GM20431 (cell line): Measurements from ENCODE around the gene PRDM10.
"Not testable (repeated sequence)": the region's sequence is repeated elsewhere in the genome, so short reads cannot be mapped to it uniquely, and the experiment has no call there.

Source experiments
- in situ Hi-C: fragments of 300-500 bp; cut with MseI, MboI; formaldehyde crosslinking; loops from one replicate; pipeline ENCODE4 v1.15.0; 2020; ENCODE audit warnings: low sequenced_read_pairs; ENCODE audit not compliant: unreplicated experiment

The PRDM10 gene

GRCh38 chr11:130021606-130022005 is 19.0 kb upstream of the PRDM10 start:
- in situ Hi-C loops: not testable (repeated sequence)

DNA sequence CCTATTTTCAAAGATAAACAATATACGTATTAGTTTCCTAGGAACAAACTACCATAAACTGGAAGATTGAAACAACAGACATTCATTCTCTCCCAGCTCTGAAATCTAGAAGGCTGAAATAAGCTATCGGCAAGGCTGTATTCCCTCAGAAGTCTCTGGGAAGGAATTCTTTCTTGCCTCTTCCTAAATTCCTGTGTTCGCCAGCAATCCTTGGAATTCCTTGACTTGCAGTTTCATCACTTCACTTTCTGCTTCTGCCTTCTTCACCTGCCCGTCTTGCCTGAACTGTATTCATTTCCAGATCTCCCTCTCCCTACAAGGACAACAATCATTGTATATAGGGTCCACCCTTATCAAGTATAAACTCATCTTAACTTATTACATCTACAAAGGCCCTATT is 17.7 kb upstream of the PRDM10 start:
- in situ Hi-C loops: no loop called here

DNA sequence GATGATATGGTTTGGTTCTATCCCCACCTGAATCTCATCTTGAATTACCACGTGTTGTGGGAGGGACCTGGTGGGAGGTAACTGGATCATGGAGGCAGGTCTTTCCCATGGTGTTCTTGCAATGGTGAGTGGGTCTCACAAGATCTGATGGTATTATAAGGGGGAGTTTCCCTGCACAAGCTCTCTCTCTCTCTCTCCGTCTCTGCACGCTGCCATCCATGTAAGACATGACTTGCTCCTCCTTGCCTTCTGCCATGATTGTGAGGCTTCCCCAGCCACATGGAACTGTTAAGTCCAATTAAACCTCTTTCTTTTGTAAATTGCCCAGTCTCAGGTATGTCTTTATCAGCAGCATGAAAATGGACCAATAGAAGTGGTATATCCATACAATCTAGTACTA is 13.2 kb upstream of the PRDM10 start:
- in situ Hi-C loops: not testable (repeated sequence)

- in situ Hi-C loops: no loop called here
Observed at GRCh38 chr11:130008326-130008725, 5.7 kb upstream of the PRDM10 start.

DNA sequence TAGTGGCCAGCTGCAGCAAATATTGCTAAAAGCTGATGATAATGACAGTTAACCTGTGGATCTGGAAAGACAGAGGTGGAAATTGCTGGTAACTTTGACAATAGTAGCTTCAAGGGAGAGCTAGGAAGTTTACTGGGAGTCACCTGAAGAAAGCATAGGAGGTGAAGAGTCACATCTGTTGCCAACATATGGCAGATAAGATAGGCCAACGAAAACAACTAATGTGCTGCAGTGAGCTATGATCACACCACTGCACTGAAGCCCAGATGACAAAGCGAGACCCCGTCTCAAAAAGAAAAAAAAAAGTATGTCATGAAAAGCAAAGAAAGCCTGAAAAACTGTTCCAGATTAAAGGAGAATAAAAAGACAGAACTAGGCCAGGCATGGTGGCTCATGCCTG is 4.3 kb upstream of the PRDM10 start:
- in situ Hi-C loops: no loop called here

DNA sequence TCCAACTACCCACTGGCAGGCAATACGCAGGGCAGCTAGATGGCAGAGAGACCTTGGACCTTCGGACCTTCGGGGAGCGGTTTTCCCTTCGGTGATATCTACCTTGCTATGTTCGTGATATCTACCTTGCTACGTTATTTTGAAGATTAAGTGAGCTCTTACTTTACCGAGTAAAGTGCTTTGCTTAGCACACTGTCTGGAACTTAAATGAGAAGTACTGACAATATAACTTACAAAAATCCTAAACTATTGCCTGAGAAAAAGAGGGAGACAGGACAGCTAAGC is 1.0 kb upstream of the PRDM10 start:
- in situ Hi-C loops: no loop called here

DNA sequence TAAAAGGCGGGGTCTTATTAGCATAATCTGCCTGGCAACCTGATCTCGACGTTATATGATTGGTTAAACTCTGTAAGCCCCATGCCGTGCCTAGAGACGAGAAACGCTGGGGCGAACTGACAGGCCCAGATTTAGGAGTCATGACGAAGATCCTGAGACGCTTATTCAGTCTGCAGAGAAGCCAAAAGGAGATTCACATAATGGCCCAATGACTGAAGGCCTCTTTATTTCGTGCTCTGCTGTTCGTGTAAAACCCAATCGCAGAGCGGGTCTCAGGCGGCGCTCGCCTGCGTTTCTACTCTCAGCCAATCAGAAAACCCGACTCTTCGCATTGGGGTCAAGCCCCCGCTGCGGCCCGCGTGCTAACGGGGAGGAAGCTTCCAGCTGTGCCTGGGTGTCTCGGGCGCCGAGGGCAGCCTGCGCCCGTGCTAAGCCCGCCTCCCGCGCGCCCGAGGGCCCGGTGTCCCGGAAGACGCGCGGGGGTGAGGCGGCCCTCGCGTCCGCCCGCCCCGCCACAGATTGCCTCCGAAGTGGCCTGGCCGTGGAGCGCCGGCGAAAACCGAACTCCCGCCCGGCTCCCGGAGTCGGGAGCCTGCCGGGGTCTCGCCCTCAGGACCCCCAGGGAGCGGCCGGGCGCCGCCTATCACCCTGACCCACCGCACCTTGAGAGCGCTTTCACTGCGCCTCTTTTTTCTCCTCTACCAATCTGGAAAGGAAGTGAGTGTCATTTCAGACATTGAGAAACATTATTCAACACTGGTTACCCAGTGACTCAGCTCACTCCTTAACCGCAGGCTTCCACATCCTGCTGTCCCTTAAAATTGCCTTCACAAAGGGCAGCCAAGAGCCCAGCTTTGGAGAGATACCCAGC is 446 bp upstream of the PRDM10 start:
- in situ Hi-C loops: no loop called here

DNA sequence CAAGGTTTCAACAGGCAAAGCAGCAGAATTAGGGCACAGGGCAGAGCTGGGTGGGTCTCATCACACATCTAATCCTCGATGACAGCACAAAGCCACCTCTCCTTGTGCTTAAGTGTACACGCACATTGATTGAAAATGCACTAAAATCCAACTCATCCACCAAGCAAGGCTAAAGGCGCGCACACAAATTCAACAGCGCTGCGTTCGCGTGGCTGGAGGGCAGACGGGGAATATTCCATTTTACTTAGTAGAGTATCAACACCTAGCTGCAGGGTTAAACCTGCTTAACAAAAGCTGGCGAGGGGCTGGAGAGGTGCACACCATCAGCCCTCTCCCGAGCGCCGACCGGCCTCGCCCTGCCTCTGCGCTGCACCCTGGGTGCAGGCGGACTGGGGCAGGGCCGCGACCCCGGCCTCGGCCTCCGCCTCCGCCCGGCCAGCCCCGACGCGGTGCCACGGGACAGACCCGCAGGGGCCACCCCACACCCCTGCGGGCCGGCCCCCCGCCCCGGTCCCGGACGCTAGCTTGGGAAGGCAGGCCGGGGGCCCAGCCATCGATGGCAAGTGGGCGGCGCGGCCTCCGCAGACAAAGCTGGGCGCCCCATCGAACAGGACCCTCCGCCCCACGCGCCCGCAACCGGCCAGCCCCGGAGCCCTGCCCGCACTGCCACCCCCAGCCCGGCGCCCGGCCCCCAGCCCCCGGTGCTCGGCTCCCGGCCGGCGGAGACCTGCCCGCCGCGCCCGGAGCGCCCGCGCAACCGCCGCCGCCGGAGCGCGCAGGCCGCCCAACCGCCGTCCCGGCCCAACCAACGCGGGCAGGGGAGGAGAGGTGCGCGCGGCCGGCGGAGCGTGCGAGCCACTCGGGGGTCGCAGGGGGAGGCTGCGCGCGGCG is 929 bp downstream of the PRDM10 start:
- in situ Hi-C loops: no loop called here

DNA sequence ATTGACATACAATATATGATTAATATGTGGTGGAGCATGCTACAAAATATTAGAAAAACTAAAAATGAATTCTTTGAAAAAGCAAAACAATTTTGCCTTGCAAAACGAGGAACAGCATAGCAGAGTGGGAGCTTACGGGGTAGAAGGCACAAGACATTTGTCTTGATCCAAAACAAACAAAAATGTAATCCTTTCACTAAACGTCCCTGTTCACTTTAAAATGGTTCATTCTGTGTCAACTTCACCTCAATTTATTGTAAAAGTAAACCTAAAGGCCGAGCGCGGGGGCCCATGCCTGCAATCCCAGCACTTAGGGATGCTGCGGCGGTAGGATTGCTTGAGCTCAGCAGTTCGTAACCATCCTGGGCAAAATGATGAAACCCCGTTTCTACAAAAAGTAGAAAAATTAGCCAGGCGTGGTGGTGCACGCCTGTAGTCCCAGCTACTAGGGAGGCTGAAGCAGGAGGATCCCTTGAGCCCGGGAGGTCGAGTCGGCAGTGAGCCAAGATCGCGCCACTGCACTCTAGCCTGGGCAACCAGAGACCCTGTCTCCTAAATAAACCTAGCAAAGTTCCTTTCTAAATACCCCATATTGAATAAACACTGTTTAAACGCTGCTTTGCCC is 2.0 kb downstream of the PRDM10 start:
- in situ Hi-C loops: no loop called here

- in situ Hi-C loops: no loop called here
Observed at GRCh38 chr11:129999407-129999806, 3.2 kb downstream of the PRDM10 start.

DNA sequence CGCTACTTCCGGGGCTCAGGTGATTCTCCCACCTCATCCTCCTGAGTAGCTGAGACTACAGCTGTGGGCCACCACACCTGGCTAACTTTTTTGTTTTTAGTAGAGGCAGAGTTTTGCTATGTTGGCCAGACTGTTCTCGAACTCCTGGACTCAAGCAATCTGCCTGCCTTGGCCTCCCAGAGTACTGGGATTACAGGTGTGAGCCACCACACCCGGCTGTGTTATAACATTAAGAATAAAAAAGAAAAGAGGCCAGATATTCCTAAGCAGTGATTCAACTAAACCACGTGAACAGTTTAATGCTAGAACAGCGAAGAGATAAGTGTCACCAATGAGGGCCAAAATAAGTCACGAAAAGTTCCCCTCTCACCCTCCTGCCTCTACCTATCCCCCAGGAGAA is 3.7 kb downstream of the PRDM10 start:
- in situ Hi-C loops: no loop called here

DNA sequence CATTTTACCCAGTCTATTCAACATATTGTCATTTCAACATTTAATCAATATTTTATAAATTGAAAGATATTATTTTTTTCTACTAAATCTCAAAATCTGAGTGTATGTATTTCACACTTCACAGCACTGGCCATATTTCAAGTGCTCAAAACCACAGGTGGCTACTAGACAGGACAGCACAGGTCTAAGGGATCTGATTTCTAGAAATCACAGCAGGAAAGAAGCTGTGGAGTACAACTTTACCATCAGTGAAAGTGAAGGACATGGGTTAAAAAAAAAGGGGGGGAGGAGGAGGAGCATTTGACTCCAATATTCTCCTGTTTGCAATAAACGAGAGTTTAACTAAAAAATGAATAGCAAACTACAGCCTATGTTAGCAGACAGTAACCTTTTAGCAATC is 4.5 kb downstream of the PRDM10 start:
- in situ Hi-C loops: no loop called here

DNA sequence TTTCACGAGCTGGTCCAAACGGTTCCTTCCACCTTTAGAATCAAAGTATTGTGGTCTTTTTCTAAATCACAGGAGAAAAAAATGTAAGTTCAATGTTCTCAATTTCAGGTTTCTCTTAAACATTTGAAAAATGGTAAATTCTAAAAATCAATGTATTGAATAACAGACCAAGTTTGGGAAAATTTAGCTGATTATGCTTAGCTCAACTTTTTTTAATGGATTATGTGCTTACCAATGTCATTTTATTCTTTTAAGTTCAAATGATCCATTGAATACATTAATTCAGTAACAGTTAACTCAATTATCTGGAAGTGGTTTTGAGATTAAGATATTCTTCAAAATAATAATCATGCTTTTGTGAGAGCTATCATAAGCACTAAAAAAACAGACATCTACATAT is 5.1 kb downstream of the PRDM10 start:
- in situ Hi-C loops: no loop called here

- in situ Hi-C loops: no loop called here
Observed at GRCh38 chr11:129996113-129996870, 6.3 kb downstream of the PRDM10 start.

- in situ Hi-C loops: no loop called here
Observed at GRCh38 chr11:129995163-129995562, 7.5 kb downstream of the PRDM10 start.

- in situ Hi-C loops: no loop called here
Observed at GRCh38 chr11:129992161-129992944, 10.3 kb downstream of the PRDM10 start.

- in situ Hi-C loops: no loop called here
Observed at GRCh38 chr11:129989149-129989813, 13.4 kb downstream of the PRDM10 start.

DNA sequence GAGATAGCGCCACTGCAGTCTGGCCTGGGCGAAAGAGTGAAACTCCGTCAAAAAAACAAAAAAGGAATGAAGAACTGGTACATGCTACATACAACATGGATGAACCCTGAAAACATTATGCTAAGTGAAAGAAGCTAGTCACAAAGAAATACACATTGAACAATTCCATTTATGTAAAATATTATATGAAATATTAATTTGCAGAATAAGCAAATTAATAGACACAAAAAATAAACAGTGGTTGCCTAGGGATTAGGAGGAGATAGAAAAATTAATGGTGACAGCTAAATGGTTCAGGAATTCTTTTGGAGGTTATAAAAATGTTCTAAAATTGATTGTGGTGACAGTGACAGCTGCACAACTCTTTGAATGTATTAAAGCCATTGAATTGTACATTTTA is 14.7 kb downstream of the PRDM10 start:
- in situ Hi-C loops: no loop called here

- in situ Hi-C loops: no loop called here
Observed at GRCh38 chr11:129985823-129986222, 16.8 kb downstream of the PRDM10 start.
